ENCODE data around the gene DNAJC5.
A peak's percentile ranks its signal among the peaks of the same experiment; 100 is the strongest.

Gene DNAJC5

GRCh38 chr20:63963784-63964301 lies 68.9 kb downstream of the DNAJC5 start:
- no peak for DNase-seq (ENCODE audit: low read depth)
- H3K4me3 ChIP-seq (ENCODE audit: low read depth, low read length), result no peak overlapping the region
- TF ChIP-seq CTCF (conservative IDR thresholded peaks at IDR 0.05; ENCODE audit: low read depth, low read length), result no peak

GRCh38 chr20:63964412-63964811 lies 69.5 kb downstream of the DNAJC5 start:
- no peak overlapping the region for H3K4me3 ChIP-seq (ENCODE audit: low read depth, low read length)
- no peak for DNase-seq (ENCODE audit: low read depth)
- no peak for TF ChIP-seq CTCF (conservative IDR thresholded peaks at IDR 0.05; ENCODE audit: low read depth, low read length)

- no peak overlapping the region for H3K4me3 ChIP-seq (ENCODE audit: low read depth, low read length)
- no peak for TF ChIP-seq CTCF (conservative IDR thresholded peaks at IDR 0.05; ENCODE audit: low read depth, low read length)
- no peak for DNase-seq (ENCODE audit: low read depth)
These were observed 71.4 kb downstream of the DNAJC5 start for GRCh38 chr20:63966172-63966943.

GRCh38 chr20:63966944-63967322 lies 72.0 kb downstream of the DNAJC5 start:
- TF ChIP-seq CTCF (conservative IDR thresholded peaks at IDR 0.05; ENCODE audit: low read depth, low read length), result no peak
- no peak overlapping the region for H3K4me3 ChIP-seq (ENCODE audit: low read depth, low read length)

GRCh38 chr20:63967330-63968135 lies 72.6 kb downstream of the DNAJC5 start:
- H3K4me3 ChIP-seq (ENCODE audit: low read depth, low read length), result no peak overlapping the region
- DNase-seq (ENCODE audit: low read depth), result no peak
- no peak for TF ChIP-seq CTCF (conservative IDR thresholded peaks at IDR 0.05; ENCODE audit: low read depth, low read length)

More at GRCh38 chr20:63966944-63967322, 72.0 kb downstream of the DNAJC5 start:
- no peak for DNase-seq (ENCODE audit: low read depth)

GRCh38 chr20:63968136-63968927 lies 73.4 kb downstream of the DNAJC5 start:
- DNase-seq (ENCODE audit: low read depth), result no peak
- no peak for TF ChIP-seq CTCF (conservative IDR thresholded peaks at IDR 0.05; ENCODE audit: low read depth, low read length)
- peak overlapping the region; percentile 67 for H3K4me3 ChIP-seq (ENCODE audit: low read depth, low read length)
